ENCODE measurements around the gene KCNJ2.
A peak's percentile ranks its signal among the peaks of the same experiment; 100 is the strongest.

DNA sequence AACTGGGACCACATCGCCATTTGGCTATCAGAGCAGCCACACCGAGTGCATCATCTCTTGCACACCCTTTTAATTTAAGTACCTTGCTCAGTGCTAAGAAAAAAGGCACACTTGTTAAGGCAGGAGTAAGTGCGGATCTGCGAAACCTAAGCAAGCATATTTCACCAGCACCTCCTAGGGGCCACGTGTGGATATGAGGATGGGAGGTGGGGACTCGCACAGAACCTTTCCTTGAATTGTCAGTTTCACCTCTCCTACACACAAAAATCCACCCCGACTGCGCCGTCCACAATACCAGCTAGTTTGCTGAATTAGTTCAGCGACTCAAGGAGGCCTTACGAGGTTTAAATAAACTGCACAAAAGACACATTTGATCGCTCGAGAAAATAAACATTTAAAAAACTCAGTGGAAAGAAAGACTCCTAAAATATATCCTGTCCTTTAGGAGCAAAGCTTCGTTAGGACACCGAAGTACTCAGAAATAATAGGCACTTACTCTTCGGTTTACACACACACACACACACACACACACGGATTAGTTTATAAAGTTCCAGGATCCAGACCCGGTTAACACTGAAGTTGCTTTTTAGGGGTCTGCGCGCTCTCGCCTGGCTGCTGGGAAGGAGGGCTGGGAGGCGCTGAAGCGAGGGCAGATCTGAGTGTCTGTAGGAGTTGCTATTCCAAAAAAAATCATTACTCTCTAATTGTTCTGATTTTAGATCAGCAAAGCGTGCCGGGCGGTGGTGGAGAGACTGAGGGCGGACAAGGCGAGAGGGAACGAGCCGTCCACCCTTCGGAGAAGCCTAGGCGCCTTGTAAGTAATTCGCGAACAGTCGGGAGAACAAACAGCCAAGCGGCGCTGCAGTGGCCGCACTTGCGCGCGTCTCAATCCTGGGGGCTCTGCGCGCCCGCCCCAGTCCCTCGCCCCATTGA is 1.0 kb upstream of the KCNJ2 start:
- TF ChIP-seq POLR2A (IDR thresholded peaks at IDR 0.05): no peak
- TF ChIP-seq, protein P1, sequence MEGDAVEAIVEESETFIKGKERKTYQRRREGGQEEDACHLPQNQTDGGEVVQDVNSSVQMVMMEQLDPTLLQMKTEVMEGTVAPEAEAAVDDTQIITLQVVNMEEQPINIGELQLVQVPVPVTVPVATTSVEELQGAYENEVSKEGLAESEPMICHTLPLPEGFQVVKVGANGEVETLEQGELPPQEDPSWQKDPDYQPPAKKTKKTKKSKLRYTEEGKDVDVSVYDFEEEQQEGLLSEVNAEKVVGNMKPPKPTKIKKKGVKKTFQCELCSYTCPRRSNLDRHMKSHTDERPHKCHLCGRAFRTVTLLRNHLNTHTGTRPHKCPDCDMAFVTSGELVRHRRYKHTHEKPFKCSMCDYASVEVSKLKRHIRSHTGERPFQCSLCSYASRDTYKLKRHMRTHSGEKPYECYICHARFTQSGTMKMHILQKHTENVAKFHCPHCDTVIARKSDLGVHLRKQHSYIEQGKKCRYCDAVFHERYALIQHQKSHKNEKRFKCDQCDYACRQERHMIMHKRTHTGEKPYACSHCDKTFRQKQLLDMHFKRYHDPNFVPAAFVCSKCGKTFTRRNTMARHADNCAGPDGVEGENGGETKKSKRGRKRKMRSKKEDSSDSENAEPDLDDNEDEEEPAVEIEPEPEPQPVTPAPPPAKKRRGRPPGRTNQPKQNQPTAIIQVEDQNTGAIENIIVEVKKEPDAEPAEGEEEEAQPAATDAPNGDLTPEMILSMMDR (IDR thresholded peaks at IDR 0.05): peak; percentile 21 to 65 (median 57)

Measured in body of pancreas (tissue), 4 donors.